ENCODE data around the gene ANKRD39. TPM values are rescaled to one million over a fixed set of nuclear protein-coding genes. Genes with fewer than 3 reads are reported as not detected.

Gene ANKRD39
- total RNA-seq: 10 to 100 TPM; 11.7 to 31.0 TPM

GRCh38 chr2:96857667-96858372 lies at the start of gene ANKRD39:
TSS of gene ANKRD39 (minus strand) at chr2:96858016. CDS start at chr2:96857987, 29 bp downstream.

GRCh38 chr2:96869822-96870625 lies 12.2 kb upstream of the ANKRD39 start, which contains the start of gene SEMA4C:
TSS of gene SEMA4C (minus strand) at chr2:96870080. CDS start at chr2:96867886, 2,194 bp downstream.

GRCh38 chr2:96843538-96844268 lies 14.1 kb downstream of the ANKRD39 start, which contains the start of gene ANKRD23:
TSS of gene ANKRD23 (minus strand) at chr2:96844021. CDS start at chr2:96843992, 29 bp downstream.

GRCh38 chr2:96816127-96816835 lies 41.5 kb downstream of the ANKRD39 start, which contains the start of gene CNNM3:
TSS of gene CNNM3 (plus strand) at chr2:96816268. CDS start at chr2:96816278, 10 bp downstream.

Small RNA genes lying within 50 kb of the gene (small RNA-seq; reads per million reads assigned to genes)
- 0 reads per million in 2 donors for gene MIR3127

Other genes starting within 250 kb of the ANKRD39 start
- gene KANSL3, start 219.7 kb downstream of the ANKRD39 start, total RNA-seq: 10 to 100 TPM; 32.0 to 34.1 TPM
- under 1 TPM in 1 of 2 donors, not detected in 1; under 0.01 TPM for gene FER1L5, start 215.3 kb downstream of the ANKRD39 start, total RNA-seq
- 10 to 100 TPM; 12.7 to 15.0 TPM for gene LMAN2L, start 118.0 kb downstream of the ANKRD39 start, total RNA-seq
- 10 to 100 TPM in 1 of 2 donors, 1 to 10 TPM in 1; 7.2 to 11.0 TPM for gene CNNM4, start 97.1 kb downstream of the ANKRD39 start, total RNA-seq
- gene CNNM3, start 41.7 kb downstream of the ANKRD39 start, total RNA-seq: 1 to 10 TPM; 4.8 to 9.3 TPM
- gene ANKRD23, start 14.0 kb downstream of the ANKRD39 start, total RNA-seq: 1 to 10 TPM; 5.9 to 8.3 TPM
- 100 to 1,000 TPM in 1 of 2 donors, 10 to 100 TPM in 1; 63.3 to 157 TPM for gene SEMA4C, start 12.1 kb upstream of the ANKRD39 start, total RNA-seq
- 1 to 10 TPM in 1 of 2 donors, under 1 TPM in 1; 0.67 to 1.0 TPM for gene FAM178B, start 128.6 kb upstream of the ANKRD39 start, total RNA-seq
- 10 to 100 TPM; 19.0 to 28.2 TPM for gene FAHD2B, start 236.9 kb upstream of the ANKRD39 start, total RNA-seq